Measurements from ENCODE around the gene GPR107.

- peak in 1 of 3 experiments; percentile 20 for TF ChIP-seq CTCF (IDR thresholded peaks at IDR 0.05)
- no peak for TF ChIP-seq POLR2A (IDR thresholded peaks at IDR 0.05; ENCODE audit: low read depth)
- TF ChIP-seq POLR2AphosphoS5 (IDR thresholded peaks at IDR 0.05): no peak
- no peak for TF ChIP-seq EP300 (IDR thresholded peaks at IDR 0.05)
Measured at GRCh38 chr9:130058154-130058553, 4.4 kb downstream of the GPR107 start.

Data from esophagus muscularis mucosa (tissue), 4 donors.